Uterus (tissue), 2 donors: ENCODE results near the gene PPM1J.

Experiments
- POLR2A ChIP-seq, 2 donors: fragments of 450-650 bp; IDR thresholded peaks; one replicate each; pipeline ENCODE4 v1.6.1; 2016; ENCODE audit warnings: antibody characterized with exemption in 2 of 2, mild to moderate bottlenecking in 1 of 2, moderate library complexity in 1 of 2
- TF ChIP-seq, protein P1 (sequence below), 4 experiments: fragments of 200-600 bp in 2 of 4; fragments of 450-650 bp in 2 of 4; sonication (generic) in 2 of 4; IDR thresholded peaks; one replicate each; pipeline ENCODE4 v1.5.1; 2016 to 2019; ENCODE audit warnings: antibody characterized with exemption in 4 of 4, mild to moderate bottlenecking in 2 of 4, moderate library complexity in 1 of 4

- TF ChIP-seq, protein P1, sequence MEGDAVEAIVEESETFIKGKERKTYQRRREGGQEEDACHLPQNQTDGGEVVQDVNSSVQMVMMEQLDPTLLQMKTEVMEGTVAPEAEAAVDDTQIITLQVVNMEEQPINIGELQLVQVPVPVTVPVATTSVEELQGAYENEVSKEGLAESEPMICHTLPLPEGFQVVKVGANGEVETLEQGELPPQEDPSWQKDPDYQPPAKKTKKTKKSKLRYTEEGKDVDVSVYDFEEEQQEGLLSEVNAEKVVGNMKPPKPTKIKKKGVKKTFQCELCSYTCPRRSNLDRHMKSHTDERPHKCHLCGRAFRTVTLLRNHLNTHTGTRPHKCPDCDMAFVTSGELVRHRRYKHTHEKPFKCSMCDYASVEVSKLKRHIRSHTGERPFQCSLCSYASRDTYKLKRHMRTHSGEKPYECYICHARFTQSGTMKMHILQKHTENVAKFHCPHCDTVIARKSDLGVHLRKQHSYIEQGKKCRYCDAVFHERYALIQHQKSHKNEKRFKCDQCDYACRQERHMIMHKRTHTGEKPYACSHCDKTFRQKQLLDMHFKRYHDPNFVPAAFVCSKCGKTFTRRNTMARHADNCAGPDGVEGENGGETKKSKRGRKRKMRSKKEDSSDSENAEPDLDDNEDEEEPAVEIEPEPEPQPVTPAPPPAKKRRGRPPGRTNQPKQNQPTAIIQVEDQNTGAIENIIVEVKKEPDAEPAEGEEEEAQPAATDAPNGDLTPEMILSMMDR (IDR thresholded peaks at IDR 0.05): no peak
- no peak for TF ChIP-seq POLR2A (IDR thresholded peaks at IDR 0.05)
Observed at GRCh38 chr1:112759228-112759627, 44.1 kb upstream of the PPM1J start.
